ENCODE results near the gene MED31. TPM values are rescaled to one million over a fixed set of nuclear protein-coding genes. Genes with fewer than 3 reads are reported as not detected.

The MED31 gene
- polyA plus RNA-seq, 1 donor from 2014 or later: 27.3 TPM

DNA sequence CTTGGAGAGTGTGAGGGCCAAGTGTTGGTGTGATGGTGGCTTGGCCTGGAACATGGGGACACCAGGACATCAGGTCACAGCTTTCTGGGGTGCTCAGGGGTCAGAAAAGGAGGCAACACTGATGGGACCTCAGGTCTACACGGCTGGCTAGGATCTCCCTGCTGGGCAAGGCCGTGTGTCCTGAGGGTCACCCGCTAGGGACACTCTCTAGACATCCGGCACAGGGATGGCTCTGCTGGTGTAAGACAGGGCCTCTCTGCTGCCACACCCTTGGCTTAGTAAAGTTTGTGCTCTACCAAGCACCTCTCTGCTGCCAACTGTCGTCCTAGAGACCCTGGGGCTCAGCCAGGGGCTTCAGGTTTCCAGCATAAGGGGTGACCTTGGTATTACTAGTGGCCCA is 45.5 kb upstream of the MED31 start:
- H3K27me3 ChIP-seq (ENCODE audit: insufficient read depth, low read depth, low read length): no peaks in the 10 kb centered on the region

DNA sequence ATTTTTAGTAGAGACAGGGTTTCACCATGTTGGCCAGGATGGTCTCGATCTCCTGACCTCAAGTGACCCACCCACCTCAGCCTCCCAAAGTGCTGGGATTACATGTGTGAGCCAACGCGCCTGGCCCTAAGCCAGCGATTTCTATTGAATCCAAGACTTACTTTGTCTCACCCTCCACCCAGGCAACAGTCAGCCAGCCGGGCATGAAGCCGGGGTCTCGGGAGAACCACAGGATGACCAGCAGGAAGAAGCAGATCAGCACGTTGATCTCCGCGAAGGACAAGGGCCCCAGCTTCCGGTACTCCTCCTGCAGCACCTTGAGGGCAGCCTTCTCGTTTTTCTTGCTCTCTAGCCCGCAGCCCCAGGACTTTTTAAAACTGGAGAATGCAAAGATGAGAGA is 44.2 kb upstream of the MED31 start:
- no peak overlapping the region for H3K9ac ChIP-seq (ENCODE audit: low read length)
- H2AFZ ChIP-seq (ENCODE audit: low read depth, low read length): no peak overlapping the region
- no peaks in the 10 kb centered on the region for H3K9me2 ChIP-seq (ENCODE audit: insufficient read depth, low read length)
- H3K4me2 ChIP-seq (ENCODE audit: low read length): no peak overlapping the region
- H3F3A ChIP-seq (ENCODE audit: insufficient read depth, low read length, poor library complexity, severe bottlenecking): no peaks in the 10 kb centered on the region
- H3K27me3 ChIP-seq (ENCODE audit: insufficient read depth, low read depth, low read length): no peaks in the 10 kb centered on the region
- H4K20me1 ChIP-seq (ENCODE audit: insufficient read depth): no peaks in the 10 kb centered on the region
- H3K79me2 ChIP-seq (replicated peaks; ENCODE audit: insufficient read depth, low read length): no peaks in the 10 kb centered on the region
- no peaks in the 10 kb centered on the region for H3K36me3 ChIP-seq (ENCODE audit: insufficient read depth, low read length)
- H3K4me3 ChIP-seq (ENCODE audit: low read length): no peak overlapping the region
- TF ChIP-seq, protein P1, sequence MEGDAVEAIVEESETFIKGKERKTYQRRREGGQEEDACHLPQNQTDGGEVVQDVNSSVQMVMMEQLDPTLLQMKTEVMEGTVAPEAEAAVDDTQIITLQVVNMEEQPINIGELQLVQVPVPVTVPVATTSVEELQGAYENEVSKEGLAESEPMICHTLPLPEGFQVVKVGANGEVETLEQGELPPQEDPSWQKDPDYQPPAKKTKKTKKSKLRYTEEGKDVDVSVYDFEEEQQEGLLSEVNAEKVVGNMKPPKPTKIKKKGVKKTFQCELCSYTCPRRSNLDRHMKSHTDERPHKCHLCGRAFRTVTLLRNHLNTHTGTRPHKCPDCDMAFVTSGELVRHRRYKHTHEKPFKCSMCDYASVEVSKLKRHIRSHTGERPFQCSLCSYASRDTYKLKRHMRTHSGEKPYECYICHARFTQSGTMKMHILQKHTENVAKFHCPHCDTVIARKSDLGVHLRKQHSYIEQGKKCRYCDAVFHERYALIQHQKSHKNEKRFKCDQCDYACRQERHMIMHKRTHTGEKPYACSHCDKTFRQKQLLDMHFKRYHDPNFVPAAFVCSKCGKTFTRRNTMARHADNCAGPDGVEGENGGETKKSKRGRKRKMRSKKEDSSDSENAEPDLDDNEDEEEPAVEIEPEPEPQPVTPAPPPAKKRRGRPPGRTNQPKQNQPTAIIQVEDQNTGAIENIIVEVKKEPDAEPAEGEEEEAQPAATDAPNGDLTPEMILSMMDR (IDR thresholded peaks at IDR 0.05; ENCODE audit: poor library complexity, severe bottlenecking): no peak
- TF ChIP-seq RAD21 (conservative IDR thresholded peaks at IDR 0.05) (no peak), MXI1 (conservative IDR thresholded peaks at IDR 0.05; ENCODE audit: poor library complexity, severe bottlenecking) (no peak), POLR2AphosphoS5 (IDR thresholded peaks at IDR 0.05) (no peak), TAF1 (IDR thresholded peaks at IDR 0.05; ENCODE audit: low read depth) (no peak), SMC3 (conservative IDR thresholded peaks at IDR 0.05; ENCODE audit: poor library complexity) (no peak), EZH2 (IDR thresholded peaks at IDR 0.05; ENCODE audit: borderline replicate concordance, insufficient read depth, low read length, poor library complexity, severe bottlenecking) (no peak)
- TF ChIP-seq, protein P2, sequence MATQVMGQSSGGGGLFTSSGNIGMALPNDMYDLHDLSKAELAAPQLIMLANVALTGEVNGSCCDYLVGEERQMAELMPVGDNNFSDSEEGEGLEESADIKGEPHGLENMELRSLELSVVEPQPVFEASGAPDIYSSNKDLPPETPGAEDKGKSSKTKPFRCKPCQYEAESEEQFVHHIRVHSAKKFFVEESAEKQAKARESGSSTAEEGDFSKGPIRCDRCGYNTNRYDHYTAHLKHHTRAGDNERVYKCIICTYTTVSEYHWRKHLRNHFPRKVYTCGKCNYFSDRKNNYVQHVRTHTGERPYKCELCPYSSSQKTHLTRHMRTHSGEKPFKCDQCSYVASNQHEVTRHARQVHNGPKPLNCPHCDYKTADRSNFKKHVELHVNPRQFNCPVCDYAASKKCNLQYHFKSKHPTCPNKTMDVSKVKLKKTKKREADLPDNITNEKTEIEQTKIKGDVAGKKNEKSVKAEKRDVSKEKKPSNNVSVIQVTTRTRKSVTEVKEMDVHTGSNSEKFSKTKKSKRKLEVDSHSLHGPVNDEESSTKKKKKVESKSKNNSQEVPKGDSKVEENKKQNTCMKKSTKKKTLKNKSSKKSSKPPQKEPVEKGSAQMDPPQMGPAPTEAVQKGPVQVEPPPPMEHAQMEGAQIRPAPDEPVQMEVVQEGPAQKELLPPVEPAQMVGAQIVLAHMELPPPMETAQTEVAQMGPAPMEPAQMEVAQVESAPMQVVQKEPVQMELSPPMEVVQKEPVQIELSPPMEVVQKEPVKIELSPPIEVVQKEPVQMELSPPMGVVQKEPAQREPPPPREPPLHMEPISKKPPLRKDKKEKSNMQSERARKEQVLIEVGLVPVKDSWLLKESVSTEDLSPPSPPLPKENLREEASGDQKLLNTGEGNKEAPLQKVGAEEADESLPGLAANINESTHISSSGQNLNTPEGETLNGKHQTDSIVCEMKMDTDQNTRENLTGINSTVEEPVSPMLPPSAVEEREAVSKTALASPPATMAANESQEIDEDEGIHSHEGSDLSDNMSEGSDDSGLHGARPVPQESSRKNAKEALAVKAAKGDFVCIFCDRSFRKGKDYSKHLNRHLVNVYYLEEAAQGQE (IDR thresholded peaks at IDR 0.05; ENCODE audit: borderline replicate concordance): no peak
- H3K9me3 ChIP-seq (ENCODE audit: low read length): no peaks in the 10 kb centered on the region
- H3K27ac ChIP-seq (ENCODE audit: low read length): no peak overlapping the region

More for the DNA sequence above, 45.5 kb upstream of the MED31 start:
- no peak overlapping the region for H2AFZ ChIP-seq (ENCODE audit: low read depth, low read length)
- H4K20me1 ChIP-seq (ENCODE audit: insufficient read depth): no peaks in the 10 kb centered on the region
- no peaks in the 10 kb centered on the region for H3K79me2 ChIP-seq (replicated peaks; ENCODE audit: insufficient read depth, low read length)
- H3K4me2 ChIP-seq (ENCODE audit: low read length): no peak overlapping the region
- H3K9ac ChIP-seq (ENCODE audit: low read length): no peak overlapping the region
- H3K4me3 ChIP-seq (ENCODE audit: low read length): no peak overlapping the region
- no peaks in the 10 kb centered on the region for H3K9me3 ChIP-seq (ENCODE audit: low read length)
- H3F3A ChIP-seq (ENCODE audit: insufficient read depth, low read length, poor library complexity, severe bottlenecking): no peaks in the 10 kb centered on the region
- H3K27ac ChIP-seq (ENCODE audit: low read length): no peak overlapping the region
- H3K36me3 ChIP-seq (ENCODE audit: insufficient read depth, low read length): no peaks in the 10 kb centered on the region
- TF ChIP-seq SMC3 (conservative IDR thresholded peaks at IDR 0.05; ENCODE audit: poor library complexity) (no peak), EZH2 (IDR thresholded peaks at IDR 0.05; ENCODE audit: borderline replicate concordance, insufficient read depth, low read length, poor library complexity, severe bottlenecking) (no peak), POLR2AphosphoS5 (IDR thresholded peaks at IDR 0.05) (no peak), TAF1 (IDR thresholded peaks at IDR 0.05; ENCODE audit: low read depth) (no peak), RAD21 (conservative IDR thresholded peaks at IDR 0.05) (no peak), EP300 (conservative IDR thresholded peaks at IDR 0.05; ENCODE audit: poor library complexity, severe bottlenecking) (no peak), MXI1 (conservative IDR thresholded peaks at IDR 0.05; ENCODE audit: poor library complexity, severe bottlenecking) (no peak)
- TF ChIP-seq, protein P2 (IDR thresholded peaks at IDR 0.05; ENCODE audit: borderline replicate concordance): no peak
- TF ChIP-seq, protein P1 (IDR thresholded peaks at IDR 0.05; ENCODE audit: poor library complexity, severe bottlenecking): no peak
- no peaks in the 10 kb centered on the region for H3K9me2 ChIP-seq (ENCODE audit: insufficient read depth, low read length)

Data from neural cell (in vitro differentiated cells).